BLaER1 treated with 17β-estradiol and CSF1 and Interleukin-3, amounts not matched to agents 10 nM and 100 nM (cell line): ENCODE results near the gene PIP.
"Not testable (repeated sequence)": the region's sequence is repeated elsewhere in the genome, so short reads cannot be mapped to it uniquely, and the experiment has no call there.

Source experiments
- H3K27ac ChIP-seq, 11 experiments: shearing (Covaris generic); formaldehyde crosslinking; 2 replicates each; pipeline ENCODE4 v1.8.1; 2022
- H3K27me3 ChIP-seq, 11 experiments: shearing (Covaris generic); formaldehyde crosslinking; 2 replicates each; pipeline ENCODE4 v1.8.1; 2022
- H3K36me3 ChIP-seq, 11 experiments: shearing (Covaris generic); formaldehyde crosslinking; 2 replicates each; pipeline ENCODE4 v1.8.1; 2022
- H3K4me1 ChIP-seq, 10 experiments: shearing (Covaris generic); formaldehyde crosslinking; 2 replicates each; pipeline ENCODE4 v1.8.1; 2022
- H3K4me2 ChIP-seq, 11 experiments: shearing (Covaris generic); formaldehyde crosslinking; 2 replicates each; pipeline ENCODE4 v1.8.1; 2022
- H3K4me3 ChIP-seq, 10 experiments: shearing (Covaris generic); formaldehyde crosslinking; 2 replicates each; pipeline ENCODE4 v1.8.1; 2022
- H3K9ac ChIP-seq, 11 experiments: shearing (Covaris generic); formaldehyde crosslinking; 2 replicates each; pipeline ENCODE4 v1.8.1; 2022
- H3K9me3 ChIP-seq, 11 experiments: shearing (Covaris generic); formaldehyde crosslinking; replicated peaks in 1 of 11; 2 replicates each; pipeline ENCODE4 v1.8.1; 2022
- H4K20me1 ChIP-seq, 11 experiments: shearing (Covaris generic); formaldehyde crosslinking; 2 replicates each; pipeline ENCODE4 v1.8.1; 2022
- Cebpa-rat ChIP-seq, 11 experiments: shearing (Covaris generic); IDR thresholded peaks; 2 replicates each; pipeline ENCODE4 v1.8.1; 2022

Gene PIP

GRCh38 chr7:143131781-143132180 is at the start of gene PIP:
Gene PIP, plus strand, starts transcription at chr7:143132077. Its CDS starts 40 bp downstream, at chr7:143132117.
- TF ChIP-seq Cebpa-rat (IDR thresholded peaks at IDR 0.05): no peak

GRCh38 chr7:143085109-143085508 is 46.8 kb upstream of the PIP start:
- no peaks in the 10 kb centered on the region for H4K20me1 ChIP-seq
- H3K27ac ChIP-seq: peak overlapping the region in 3 of 11 experiments; percentile 21 to 37 (median 34); a peak in 3 of 22 replicates
- H3K36me3 ChIP-seq: no peaks in the 10 kb centered on the region
- TF ChIP-seq Cebpa-rat (IDR thresholded peaks at IDR 0.05): no peak
- H3K4me2 ChIP-seq: peak overlapping the region; percentile 53 to 84 (median 62); a peak in 21 of 22 replicates
- 0 out of 20 replicates have a peak overlapping the region, but pooled peaks of 1 of the 10 experiments have one; percentile 5 for H3K4me3 ChIP-seq
- no peak overlapping the region for H3K9ac ChIP-seq
- H3K4me1 ChIP-seq: peaks cover 20 to 42% (median 31%) of the 10 kb centered on the region in 10 experiments
- H3K9me3 ChIP-seq: peaks cover 45 to 59% (median 47%) of the 10 kb centered on the region in 11 experiments
- H3K27me3 ChIP-seq: no peaks in the 10 kb centered on the region

More at GRCh38 chr7:143131781-143132180, at the start of gene PIP:
- peak within 1 kb of the TSS in 3 of 11 experiments; percentile 40 to 77 (median 75); a peak in 6 of 22 replicates for H3K27ac ChIP-seq
- peak within 1 kb of the TSS in 1 of 10 experiments; percentile 12; a peak in 1 of 20 replicates for H3K4me3 ChIP-seq
- peaks cover 0 to 30% (median 0%) of the 10 kb centered on the region in 11 experiments; a peak in 6 of 22 replicates for H3K9me3 ChIP-seq
- H3K36me3 ChIP-seq: no peaks in the 10 kb centered on the region
- no peaks in the 10 kb centered on the region for H4K20me1 ChIP-seq
- peak within 1 kb of the TSS in 3 of 11 experiments; percentile 59 to 87 (median 85); a peak in 6 of 22 replicates for H3K4me2 ChIP-seq
- peak within 1 kb of the TSS in 2 of 11 experiments; percentile 15 to 62; a peak in 1 of 22 replicates for H3K9ac ChIP-seq
- no peaks in the 10 kb centered on the region for H3K27me3 ChIP-seq
- H3K4me1 ChIP-seq: peaks cover 0 to 60% (median 8%) of the 10 kb centered on the region in 10 experiments; a peak in 14 of 20 replicates

- H3K27me3 ChIP-seq, H3K36me3 ChIP-seq, H3K9ac ChIP-seq, H4K20me1 ChIP-seq: not testable (repeated sequence)
- Histone ChIP-seq H3K4me1 (peaks cover 20 to 42% (median 31%) of the 10 kb centered on the region in 10 experiments), H3K27ac (peak overlapping the region in 3 of 11 experiments; percentile 21 to 37 (median 34); a peak in 3 of 22 replicates), H3K9me3 (peaks cover 40 to 62% (median 47%) of the 10 kb centered on the region in 11 experiments), H3K4me2 (peak overlapping the region; percentile 53 to 84 (median 62); a peak in 21 of 22 replicates), H3K4me3 (0 out of 20 replicates have a peak overlapping the region, but pooled peaks of 1 of the 10 experiments have one; percentile 5)
These were observed 46.3 kb upstream of the PIP start for GRCh38 chr7:143085610-143086009.

- H3K27me3 ChIP-seq, H3K36me3 ChIP-seq, H4K20me1 ChIP-seq: not testable (repeated sequence)
- peak overlapping the region; percentile 47 to 72 (median 58) for H3K4me2 ChIP-seq
- H3K27ac ChIP-seq: peak overlapping the region in 8 of 11 experiments; percentile 10 to 62 (median 56); a peak in 11 of 22 replicates
- peaks cover 20 to 40% (median 31%) of the 10 kb centered on the region in 10 experiments for H3K4me1 ChIP-seq
- H3K9ac ChIP-seq: peak overlapping the region in 4 of 11 experiments; percentile 17 to 51 (median 42); a peak in 5 of 22 replicates
- H3K9me3 ChIP-seq: peaks cover 22 to 51% (median 33%) of the 10 kb centered on the region in 11 experiments
- peak overlapping the region in 8 of 10 experiments; percentile 19 to 46 (median 38); a peak in 10 of 20 replicates for H3K4me3 ChIP-seq
These were observed 43.2 kb upstream of the PIP start for GRCh38 chr7:143088549-143089231.

GRCh38 chr7:143096146-143096545 is 35.7 kb upstream of the PIP start:
- Histone ChIP-seq H3K9me3 (peaks cover 32 to 49% (median 37%) of the 10 kb centered on the region in 11 experiments), H3K36me3 (0 out of 22 replicates have a peak, but pooled peaks cover 0 to 4% (median 0%) of the 10 kb centered on the region in 11 experiments), H3K9ac (no peak overlapping the region), H3K4me1 (peaks cover 0 to 5% (median 0%) of the 10 kb centered on the region in 10 experiments; a peak in 1 of 20 replicates), H4K20me1 (no peaks in the 10 kb centered on the region), H3K27ac (no peak overlapping the region), H3K4me3 (no peak overlapping the region), H3K4me2 (no peak overlapping the region), H3K27me3 (no peaks in the 10 kb centered on the region)
- no peak for TF ChIP-seq Cebpa-rat (IDR thresholded peaks at IDR 0.05)

- not testable (repeated sequence) for H3K4me2 ChIP-seq, H3K36me3 ChIP-seq, H4K20me1 ChIP-seq, H3K9ac ChIP-seq, H3K27ac ChIP-seq, H3K4me3 ChIP-seq, H3K4me1 ChIP-seq, H3K27me3 ChIP-seq
- peaks cover 28 to 49% (median 35%) of the 10 kb centered on the region in 11 experiments for H3K9me3 ChIP-seq
These were observed 32.3 kb upstream of the PIP start for GRCh38 chr7:143099579-143099978.

- H3K27ac ChIP-seq: no peak overlapping the region
These were observed 27.1 kb upstream of the PIP start for GRCh38 chr7:143104759-143105158.

GRCh38 chr7:143108019-143108418 is 23.9 kb upstream of the PIP start:
- not testable (repeated sequence) for H3K9ac ChIP-seq, H3K4me2 ChIP-seq, H4K20me1 ChIP-seq, H3K27ac ChIP-seq, H3K4me3 ChIP-seq, H3K4me1 ChIP-seq, H3K27me3 ChIP-seq, H3K36me3 ChIP-seq
- peaks cover 29 to 71% (median 42%) of the 10 kb centered on the region in 11 experiments for H3K9me3 ChIP-seq

More at GRCh38 chr7:143104759-143105158, 27.1 kb upstream of the PIP start:
- Histone ChIP-seq H3K36me3 (no peaks in the 10 kb centered on the region), H4K20me1 (no peaks in the 10 kb centered on the region), H3K4me1 (no peaks in the 10 kb centered on the region), H3K4me3 (no peak overlapping the region), H3K4me2 (no peak overlapping the region), H3K9ac (no peak overlapping the region), H3K27me3 (no peaks in the 10 kb centered on the region), H3K9me3 (peaks cover 21 to 55% (median 33%) of the 10 kb centered on the region in 11 experiments)
- no peak for TF ChIP-seq Cebpa-rat (IDR thresholded peaks at IDR 0.05)

GRCh38 chr7:143117395-143117794 is 14.5 kb upstream of the PIP start:
- no peak for TF ChIP-seq Cebpa-rat (IDR thresholded peaks at IDR 0.05)
- Histone ChIP-seq H3K4me1 (peaks cover 0 to 11% (median 0%) of the 10 kb centered on the region in 10 experiments; a peak in 4 of 20 replicates), H3K4me3 (no peak overlapping the region), H3K27me3 (no peaks in the 10 kb centered on the region), H3K4me2 (no peak overlapping the region), H4K20me1 (no peaks in the 10 kb centered on the region), H3K9ac (no peak overlapping the region), H3K36me3 (no peaks in the 10 kb centered on the region), H3K27ac (no peak overlapping the region), H3K9me3 (peaks cover 52 to 94% (median 72%) of the 10 kb centered on the region in 11 experiments)
